ENCODE measurements around the gene TMEM203. TPM values are rescaled to one million over a fixed set of nuclear protein-coding genes. Genes with fewer than 3 reads are reported as not detected.

Gene TMEM203
- total and polyA plus RNA-seq, 5 experiments from 2014 or later, result 42.7 to 163 (median 128) TPM

Small RNAs within 50 kb of the gene (microRNA-seq; reads per million reads assigned to microRNA genes)
- not detected for gene MIR3621 (ENCODE audit: borderline microRNAs expressed)

Other genes starting within 250 kb of the TMEM203 start
Only the 30 nearest of the 31 such genes appear.
- under 1 TPM in 1 of 2 experiments, not detected in 1; 0.58 TPM for gene PTGDS, start 228.1 kb downstream of the TMEM203 start, total RNA-seq
- gene PTGDS, start 228.1 kb downstream of the TMEM203 start, polyA plus RNA-seq, result 1 to 10 TPM in 1 of 3 donors, under 1 TPM in 1, not detected in 1; 0.31 to 3.2 TPM
- under 1 TPM; 0.44 to 0.74 TPM for gene LCNL1, start 222.7 kb downstream of the TMEM203 start, total RNA-seq
- gene LCNL1, start 222.7 kb downstream of the TMEM203 start, polyA plus RNA-seq, result not detected
- 100 to 1,000 TPM; 129 to 137 TPM for gene PAXX, start 213.2 kb downstream of the TMEM203 start, total RNA-seq
- 100 to 1,000 TPM; 104 to 119 (median 112) TPM for gene PAXX, start 213.2 kb downstream of the TMEM203 start, polyA plus RNA-seq
- gene CLIC3, start 209.1 kb downstream of the TMEM203 start, total RNA-seq, result 10 to 100 TPM; 11.1 to 13.5 TPM
- gene CLIC3, start 209.1 kb downstream of the TMEM203 start, polyA plus RNA-seq, result 10 to 100 TPM in 2 of 3 donors, 1 to 10 TPM in 1; 7.0 to 30.2 (median 16.9) TPM
- gene ABCA2, start 177.4 kb downstream of the TMEM203 start, total RNA-seq, result 10 to 100 TPM; 37.0 to 41.5 TPM
- gene ABCA2, start 177.4 kb downstream of the TMEM203 start, polyA plus RNA-seq, result 1 to 10 TPM; 3.9 to 9.4 (median 4.7) TPM
- under 1 TPM in 1 of 2 experiments, not detected in 1; 0.13 TPM for gene FUT7, start 173.6 kb downstream of the TMEM203 start, total RNA-seq
- 1 to 10 TPM; 1.2 to 1.6 (median 1.6) TPM for gene FUT7, start 173.6 kb downstream of the TMEM203 start, polyA plus RNA-seq
- gene NPDC1, start 159.5 kb downstream of the TMEM203 start, total RNA-seq, result 1 to 10 TPM; 2.8 to 4.3 TPM
- 1 to 10 TPM; 2.1 to 9.3 (median 4.2) TPM for gene NPDC1, start 159.5 kb downstream of the TMEM203 start, polyA plus RNA-seq
- gene ENTPD2, start 151.6 kb downstream of the TMEM203 start, total RNA-seq, result not detected
- gene ENTPD2, start 151.6 kb downstream of the TMEM203 start, polyA plus RNA-seq, result not detected
- gene SAPCD2, start 135.1 kb downstream of the TMEM203 start, total RNA-seq, result under 1 TPM; 0.27 to 0.44 TPM
- under 1 TPM in 2 of 3 donors, not detected in 1; 0.23 to 0.27 TPM for gene SAPCD2, start 135.1 kb downstream of the TMEM203 start, polyA plus RNA-seq
- 10 to 100 TPM; 25.2 to 28.7 TPM for gene UAP1L1, start 128.1 kb downstream of the TMEM203 start, total RNA-seq
- gene UAP1L1, start 128.1 kb downstream of the TMEM203 start, polyA plus RNA-seq, result 1 to 10 TPM; 2.3 to 7.8 (median 2.8) TPM
- gene MAN1B1, start 118.7 kb downstream of the TMEM203 start, total RNA-seq, result 10 to 100 TPM; 66.9 to 73.2 TPM
- 10 to 100 TPM; 30.6 to 46.6 (median 38.3) TPM for gene MAN1B1, start 118.7 kb downstream of the TMEM203 start, polyA plus RNA-seq
- gene DPP7, start 90.9 kb downstream of the TMEM203 start, total RNA-seq, result 100 to 1,000 TPM; 278 to 298 TPM
- gene DPP7, start 90.9 kb downstream of the TMEM203 start, polyA plus RNA-seq, result 100 to 1,000 TPM in 2 of 3 donors, 10 to 100 TPM in 1; 98.7 to 126 (median 121) TPM
- not detected for gene GRIN1, start 66.5 kb downstream of the TMEM203 start, total RNA-seq
- gene GRIN1, start 66.5 kb downstream of the TMEM203 start, polyA plus RNA-seq, result not detected
- gene LRRC26, start 35.6 kb downstream of the TMEM203 start, total RNA-seq, result not detected
- not detected for gene LRRC26, start 35.6 kb downstream of the TMEM203 start, polyA plus RNA-seq
- gene TMEM210, start 33.6 kb downstream of the TMEM203 start, total RNA-seq, result not detected
- not detected for gene TMEM210, start 33.6 kb downstream of the TMEM203 start, polyA plus RNA-seq
- 100 to 1,000 TPM; 143 to 146 TPM for gene ANAPC2, start 17.1 kb downstream of the TMEM203 start, total RNA-seq
- 1 to 10 TPM; 3.4 to 5.9 (median 4.3) TPM for gene ANAPC2, start 17.1 kb downstream of the TMEM203 start, polyA plus RNA-seq
- 10 to 100 TPM; 39.2 to 43.4 TPM for gene SSNA1, start 17.0 kb downstream of the TMEM203 start, total RNA-seq
- gene SSNA1, start 17.0 kb downstream of the TMEM203 start, polyA plus RNA-seq, result 100 to 1,000 TPM in 2 of 3 donors, 10 to 100 TPM in 1; 97.8 to 123 (median 119) TPM
- 10 to 100 TPM; 10.1 TPM for gene TPRN, start 4.9 kb downstream of the TMEM203 start, total RNA-seq
- under 1 TPM; 0.15 to 0.42 (median 0.39) TPM for gene TPRN, start 4.9 kb downstream of the TMEM203 start, polyA plus RNA-seq
- gene NDOR1, start 52 bp upstream of the TMEM203 start, total RNA-seq, result 10 to 100 TPM; 35.0 to 39.8 TPM
- 1 to 10 TPM; 2.4 to 9.5 (median 5.7) TPM for gene NDOR1, start 52 bp upstream of the TMEM203 start, polyA plus RNA-seq
- gene RNF208, start 16.6 kb upstream of the TMEM203 start, total RNA-seq, result 1 to 10 TPM in 1 of 2 experiments, under 1 TPM in 1; 0.91 to 1.7 TPM
- gene RNF208, start 16.6 kb upstream of the TMEM203 start, polyA plus RNA-seq, result not detected
- gene CYSRT1, start 19.5 kb upstream of the TMEM203 start, total RNA-seq, result under 1 TPM; 0.30 to 0.47 TPM
- gene CYSRT1, start 19.5 kb upstream of the TMEM203 start, polyA plus RNA-seq, result not detected
- under 1 TPM in 1 of 2 experiments, not detected in 1; 0.21 TPM for gene RNF224, start 21.9 kb upstream of the TMEM203 start, total RNA-seq
- gene RNF224, start 21.9 kb upstream of the TMEM203 start, polyA plus RNA-seq, result not detected
- gene SLC34A3, start 25.3 kb upstream of the TMEM203 start, total RNA-seq, result not detected
- not detected for gene SLC34A3, start 25.3 kb upstream of the TMEM203 start, polyA plus RNA-seq
- 10 to 100 TPM; 60.2 TPM for gene TUBB4B, start 35.6 kb upstream of the TMEM203 start, total RNA-seq
- 10 to 100 TPM; 10.8 to 23.4 (median 22.5) TPM for gene TUBB4B, start 35.6 kb upstream of the TMEM203 start, polyA plus RNA-seq
- gene STPG3, start 45.6 kb upstream of the TMEM203 start, total RNA-seq, result not detected
- gene STPG3, start 45.6 kb upstream of the TMEM203 start, polyA plus RNA-seq, result not detected
- 10 to 100 TPM; 42.4 to 45.9 TPM for gene NELFB, start 49.7 kb upstream of the TMEM203 start, total RNA-seq
- gene NELFB, start 49.7 kb upstream of the TMEM203 start, polyA plus RNA-seq, result 10 to 100 TPM; 20.4 to 29.7 (median 25.0) TPM
- gene TOR4A, start 72.1 kb upstream of the TMEM203 start, total RNA-seq, result 1 to 10 TPM in 1 of 2 experiments, under 1 TPM in 1; 0.91 to 1.4 TPM
- under 1 TPM in 2 of 3 donors, not detected in 1; 0.12 to 0.15 TPM for gene TOR4A, start 72.1 kb upstream of the TMEM203 start, polyA plus RNA-seq
- 1 to 10 TPM; 2.4 to 2.5 TPM for gene NRARP, start 96.6 kb upstream of the TMEM203 start, total RNA-seq
- not detected for gene NRARP, start 96.6 kb upstream of the TMEM203 start, polyA plus RNA-seq
- 10 to 100 TPM; 26.4 to 28.3 TPM for gene EXD3, start 217.5 kb upstream of the TMEM203 start, total RNA-seq
- gene EXD3, start 217.5 kb upstream of the TMEM203 start, polyA plus RNA-seq, result 1 to 10 TPM; 2.6 to 4.3 (median 3.9) TPM
- 1 to 10 TPM; 4.1 to 4.5 TPM for gene NOXA1, start 217.7 kb upstream of the TMEM203 start, total RNA-seq
- gene NOXA1, start 217.7 kb upstream of the TMEM203 start, polyA plus RNA-seq, result 1 to 10 TPM in 2 of 3 donors, under 1 TPM in 1; 0.75 to 1.1 (median 1.1) TPM

Measured in naive thymus-derived CD8-positive, alpha-beta T cell (primary cell).